Neural progenitor cell (in vitro differentiated cells): ENCODE measurements around the gene RUFY1. TPM values are rescaled to one million over a fixed set of nuclear protein-coding genes. Genes with fewer than 3 reads are reported as not detected.

Source experiments
- DNase-seq: peaks from one replicate; pipeline ENCODE4 v3.0.0-alpha.2; 2016; ENCODE audit warnings: low spot score
- H2AFZ ChIP-seq: fragments of 200-600 bp; sonication (generic); replicated peaks from 2 replicates; pipeline ENCODE4 v1.6.1; 2016; ENCODE audit warnings: antibody characterized with exemption
- H3F3A ChIP-seq: fragments of 200-600 bp; sonication (generic); 2 replicates; pipeline ENCODE4 v1.6.1; 2016; ENCODE audit warnings: antibody characterized with exemption, low read depth
- H3K27ac ChIP-seq: fragments of 200-600 bp; sonication (generic); 2 replicates; pipeline ENCODE4 v1.5.1; 2016; ENCODE audit warnings: mild to moderate bottlenecking
- H3K27me3 ChIP-seq: fragments of 200-600 bp; sonication (generic); 2 replicates; pipeline ENCODE4 v1.6.1; 2016; ENCODE audit warnings: mild to moderate bottlenecking, moderate library complexity
- H3K36me3 ChIP-seq: fragments of 200-600 bp; sonication (generic); 2 replicates; pipeline ENCODE4 v1.5.1; 2016
- H3K4me1 ChIP-seq: fragments of 200-600 bp; sonication (generic); 2 replicates; pipeline ENCODE4 v1.6.1; 2016; ENCODE audit warnings: mixed run types
- H3K4me2 ChIP-seq: fragments of 200-600 bp; sonication (generic); 2 replicates; pipeline ENCODE4 v1.6.1; 2016
- H3K4me3 ChIP-seq: fragments of 200-600 bp; sonication (generic); 2 replicates; pipeline ENCODE4 v1.5.1; 2016
- H3K79me2 ChIP-seq: fragments of 200-600 bp; sonication (generic); 2 replicates; pipeline ENCODE4 v1.6.1; 2016; ENCODE audit warnings: low read depth
- H3K9ac ChIP-seq: fragments of 200-600 bp; sonication (generic); 2 replicates; pipeline ENCODE4 v1.6.1; 2016
- H3K9me3 ChIP-seq: fragments of 200-600 bp; sonication (generic); 2 replicates; pipeline ENCODE4 v1.5.1; 2016; ENCODE audit warnings: low read depth
- H4K20me1 ChIP-seq: fragments of 200-600 bp; sonication (generic); 2 replicates; pipeline ENCODE4 v1.6.1; 2016; ENCODE audit warnings: low read depth
- H3K27ac Mint-ChIP-seq: 3 replicates; pipeline ENCODE4 v1.8.0; 2021; ENCODE audit warnings: mixed read lengths
- H3K27me3 Mint-ChIP-seq: 2 replicates; pipeline ENCODE4 v1.8.0; 2022; ENCODE audit warnings: low read depth, mild to moderate bottlenecking, inconsistent platforms, moderate library complexity, mixed read lengths; ENCODE audit not compliant: insufficient read depth
- H3K36me3 Mint-ChIP-seq: 3 replicates; pipeline ENCODE4 v1.8.0; 2021; ENCODE audit warnings: mixed read lengths
- H3K4me1 Mint-ChIP-seq: 3 replicates; pipeline ENCODE4 v1.8.0; 2021; ENCODE audit warnings: mixed read lengths
- H3K4me3 Mint-ChIP-seq: 3 replicates; pipeline ENCODE4 v1.8.0; 2021; ENCODE audit warnings: mild to moderate bottlenecking, moderate library complexity, mixed read lengths
- H3K9me3 Mint-ChIP-seq: 3 replicates; pipeline ENCODE4 v1.8.0; 2020; ENCODE audit warnings: mixed read lengths
- EZH2 ChIP-seq: fragments of 200-600 bp; sonication (generic); IDR thresholded peaks from 2 replicates; pipeline ENCODE4 v1.6.1; 2017; ENCODE audit warnings: antibody characterized with exemption, mild to moderate bottlenecking, moderate library complexity
- EZH2phosphoT487 ChIP-seq: fragments of 200-600 bp; sonication (generic); IDR thresholded peaks from 2 replicates; pipeline ENCODE4 v1.6.1; 2017; ENCODE audit warnings: antibody characterized with exemption
- total RNA-seq: library from RNA; depleted of rRNA; stranded (reverse); fragments of >200 nt; gene quantifications from 2 replicates; pipeline ENCODE4 v1.2.3, GENCODE V29; 2015; ENCODE audit warnings: low replicate concordance
- TF ChIP-seq, protein P1 (sequence below): fragments of 200-600 bp; sonication (generic); IDR thresholded peaks from 2 replicates; pipeline ENCODE4 v1.5.1; 2017; ENCODE audit warnings: antibody characterized with exemption, mild to moderate bottlenecking

Gene RUFY1
- total RNA-seq, 1 donor from 2014 or later = 45.8 TPM

DNA sequence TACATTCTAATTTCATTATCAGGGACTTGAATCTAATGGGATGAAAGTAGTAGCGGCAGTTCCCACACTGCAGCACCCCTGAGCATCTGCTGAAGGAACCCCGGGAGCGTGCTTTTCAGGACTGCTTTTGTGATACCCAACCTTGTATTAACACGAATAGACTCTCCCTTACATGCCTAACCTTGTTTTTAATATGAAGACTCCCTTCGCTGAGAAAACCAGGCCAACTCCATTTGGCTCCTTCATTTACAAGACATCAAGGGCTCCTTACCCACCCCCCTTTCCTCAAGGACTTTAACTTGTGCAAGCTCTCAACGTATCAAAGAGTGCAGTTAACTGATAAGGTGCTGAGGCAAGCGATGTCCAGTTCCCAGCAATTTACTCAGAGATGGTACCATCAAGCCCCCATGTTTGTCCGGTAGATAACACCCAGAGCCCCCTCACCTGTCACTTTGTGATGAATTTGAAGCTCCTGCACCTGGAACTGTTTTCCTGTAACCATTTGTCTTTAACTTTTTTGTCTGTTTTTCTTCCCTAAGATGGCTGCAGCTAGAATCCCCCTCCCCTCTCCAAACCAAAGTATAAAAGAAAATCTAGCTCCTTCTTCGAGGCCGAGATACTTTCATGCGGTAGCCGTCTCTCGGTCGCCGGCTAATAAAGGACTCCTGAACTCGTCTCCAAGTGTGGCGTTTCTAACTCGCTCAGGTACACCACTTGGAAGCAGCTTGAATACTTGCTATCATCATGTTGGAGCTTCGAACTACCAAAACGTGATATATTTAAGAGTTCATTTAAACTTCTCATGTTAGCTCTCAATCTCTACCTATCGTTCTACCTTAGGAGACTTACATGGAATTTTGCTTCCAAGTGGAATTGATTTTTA is 62.5 kb downstream of the RUFY1 start:
- Mint-ChIP-seq H3K27ac (no peak overlapping the region), H3K9me3 (no peaks in the 10 kb centered on the region), H3K36me3 (peaks cover 55% of the 10 kb centered on the region), H3K27me3 (peaks cover 21% of the 10 kb centered on the region), H3K4me1 (peaks cover 23% of the 10 kb centered on the region), H3K4me3 (peak overlapping the region; percentile 70)
- DNase-seq = no peak
- H2AFZ ChIP-seq = no peak overlapping the region
- H3K27ac ChIP-seq = peak overlapping the region; percentile 49
- H3K9ac ChIP-seq = no peak overlapping the region
- H3K4me3 ChIP-seq = no peak overlapping the region
- peaks cover 95% of the 10 kb centered on the region for H3F3A ChIP-seq
- no peak overlapping the region for H3K4me2 ChIP-seq
- H3K36me3 ChIP-seq = peaks cover 42% of the 10 kb centered on the region
- TF ChIP-seq EZH2phosphoT487 (no peak), EZH2 (no peak)
- TF ChIP-seq, protein P1, sequence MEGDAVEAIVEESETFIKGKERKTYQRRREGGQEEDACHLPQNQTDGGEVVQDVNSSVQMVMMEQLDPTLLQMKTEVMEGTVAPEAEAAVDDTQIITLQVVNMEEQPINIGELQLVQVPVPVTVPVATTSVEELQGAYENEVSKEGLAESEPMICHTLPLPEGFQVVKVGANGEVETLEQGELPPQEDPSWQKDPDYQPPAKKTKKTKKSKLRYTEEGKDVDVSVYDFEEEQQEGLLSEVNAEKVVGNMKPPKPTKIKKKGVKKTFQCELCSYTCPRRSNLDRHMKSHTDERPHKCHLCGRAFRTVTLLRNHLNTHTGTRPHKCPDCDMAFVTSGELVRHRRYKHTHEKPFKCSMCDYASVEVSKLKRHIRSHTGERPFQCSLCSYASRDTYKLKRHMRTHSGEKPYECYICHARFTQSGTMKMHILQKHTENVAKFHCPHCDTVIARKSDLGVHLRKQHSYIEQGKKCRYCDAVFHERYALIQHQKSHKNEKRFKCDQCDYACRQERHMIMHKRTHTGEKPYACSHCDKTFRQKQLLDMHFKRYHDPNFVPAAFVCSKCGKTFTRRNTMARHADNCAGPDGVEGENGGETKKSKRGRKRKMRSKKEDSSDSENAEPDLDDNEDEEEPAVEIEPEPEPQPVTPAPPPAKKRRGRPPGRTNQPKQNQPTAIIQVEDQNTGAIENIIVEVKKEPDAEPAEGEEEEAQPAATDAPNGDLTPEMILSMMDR = no peak
- H3K9me3 ChIP-seq = no peaks in the 10 kb centered on the region
- peaks cover 42% of the 10 kb centered on the region for H3K79me2 ChIP-seq
- no peaks in the 10 kb centered on the region for H3K4me1 ChIP-seq
- H3K27me3 ChIP-seq = no peaks in the 10 kb centered on the region
- H4K20me1 ChIP-seq = peaks cover 90% of the 10 kb centered on the region

DNA sequence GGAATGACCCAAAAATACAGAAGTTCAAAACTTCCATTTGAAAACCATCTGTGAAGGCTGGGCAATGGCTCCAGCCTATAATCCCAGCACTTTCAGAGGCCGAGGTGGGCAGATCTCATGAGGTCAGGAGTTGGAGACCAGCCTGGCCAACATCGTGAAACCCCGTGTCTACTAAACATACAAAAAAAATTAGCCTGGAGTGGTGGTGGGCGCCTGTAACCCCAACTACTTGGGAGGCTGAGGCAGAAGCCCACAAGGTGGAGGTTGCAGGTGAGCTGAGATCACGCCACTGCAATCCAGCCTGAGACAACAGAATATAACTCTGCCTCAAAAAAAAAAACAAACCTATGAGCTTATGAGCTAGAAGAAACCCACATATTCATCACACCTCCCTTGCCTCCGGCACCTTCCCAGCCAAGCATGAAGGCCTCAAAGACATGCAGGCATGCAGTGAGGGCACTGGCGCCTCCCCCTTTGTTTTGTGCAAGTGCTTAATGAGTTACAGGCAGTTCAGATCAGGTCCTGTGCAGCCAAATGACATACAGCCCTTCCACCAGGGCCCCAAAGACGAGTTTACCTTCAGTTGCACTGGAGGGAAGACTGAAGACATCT is 63.2 kb downstream of the RUFY1 start:
- Histone ChIP-seq H3K79me2 (peaks cover 49% of the 10 kb centered on the region), H3K4me2 (no peak overlapping the region), H3K9ac (no peak overlapping the region), H3K4me3 (no peak overlapping the region), H3K27me3 (no peaks in the 10 kb centered on the region), H3K27ac (peak overlapping the region; percentile 49), H3K36me3 (peaks cover 49% of the 10 kb centered on the region), H2AFZ (no peak overlapping the region), H4K20me1 (peaks cover 91% of the 10 kb centered on the region), H3K9me3 (no peaks in the 10 kb centered on the region), H3K4me1 (peaks cover 3% of the 10 kb centered on the region), H3F3A (peaks cover 95% of the 10 kb centered on the region)
- no peak for TF ChIP-seq EZH2
- no peak for TF ChIP-seq EZH2phosphoT487
- TF ChIP-seq, protein P1 = no peak
- Mint-ChIP-seq H3K27ac (no peak overlapping the region), H3K27me3 (peaks cover 21% of the 10 kb centered on the region), H3K4me3 (no peak overlapping the region), H3K4me1 (peaks cover 26% of the 10 kb centered on the region), H3K9me3 (no peaks in the 10 kb centered on the region), H3K36me3 (peaks cover 58% of the 10 kb centered on the region)
- no peak for DNase-seq

DNA sequence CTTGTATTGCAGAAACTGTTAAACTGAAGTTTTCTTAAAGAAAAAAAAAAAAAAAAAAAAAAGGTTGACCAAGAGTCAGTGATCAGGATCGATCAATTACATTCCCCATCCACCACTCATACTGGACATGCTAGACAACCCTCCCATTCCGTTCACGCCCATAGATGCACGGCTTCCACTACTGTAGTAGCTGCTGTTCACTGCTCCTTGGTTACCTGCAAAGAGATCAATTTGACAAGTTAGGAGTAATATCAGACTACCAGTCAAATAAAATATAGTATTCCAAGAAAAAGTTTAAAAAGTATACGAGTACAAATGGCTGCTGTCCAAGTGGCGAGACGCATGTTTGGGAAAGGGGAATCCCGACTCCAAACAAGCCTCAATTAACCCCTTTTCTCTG is 64.4 kb downstream of the RUFY1 start:
- Histone ChIP-seq H3K9me3 (no peaks in the 10 kb centered on the region), H4K20me1 (peaks cover 95% of the 10 kb centered on the region), H3F3A (peaks cover 97% of the 10 kb centered on the region), H3K27ac (no peak overlapping the region), H3K4me2 (no peak overlapping the region), H3K9ac (no peak overlapping the region), H3K4me3 (no peak overlapping the region), H3K4me1 (peaks cover 13% of the 10 kb centered on the region), H2AFZ (no peak overlapping the region), H3K27me3 (no peaks in the 10 kb centered on the region), H3K36me3 (peaks cover 60% of the 10 kb centered on the region), H3K79me2 (peaks cover 61% of the 10 kb centered on the region)
- H3K27me3 Mint-ChIP-seq = peaks cover 19% of the 10 kb centered on the region
- peaks cover 57% of the 10 kb centered on the region for H3K36me3 Mint-ChIP-seq
- TF ChIP-seq, protein P1 = no peak
- TF ChIP-seq EZH2phosphoT487 = no peak
- H3K9me3 Mint-ChIP-seq = no peaks in the 10 kb centered on the region
- no peak overlapping the region for H3K4me3 Mint-ChIP-seq
- no peak overlapping the region for H3K27ac Mint-ChIP-seq
- H3K4me1 Mint-ChIP-seq = peaks cover 33% of the 10 kb centered on the region
- no peak for DNase-seq
